Stomach (tissue), 4 donors: ENCODE data around the gene CEACAM16.

ENCODE experiments used
- CTCF ChIP-seq, 7 experiments: fragments of 450-650 bp in 4 of 7; fragments of 200-600 bp in 3 of 7; sonication (generic) in 3 of 7; IDR thresholded peaks; one replicate each; pipeline ENCODE4 v1.5.1; 2016 to 2019; ENCODE audit warnings: antibody characterized with exemption in 7 of 7, control low read depth in 2 of 7, mild to moderate bottlenecking in 1 of 7
- EP300 ChIP-seq: sonication (generic); formaldehyde crosslinking; IDR thresholded peaks from one replicate; pipeline ENCODE4 v1.6.1; 2017; ENCODE audit warnings: antibody characterized with exemption
- POLR2A ChIP-seq, 4 donors: fragments of 450-650 bp; IDR thresholded peaks; one replicate each; pipeline ENCODE4 v1.6.1; 2016; ENCODE audit warnings: antibody characterized with exemption in 4 of 4, control low read depth in 2 of 4, mild to moderate bottlenecking in 1 of 4, moderate library complexity in 1 of 4

- TF ChIP-seq CTCF (IDR thresholded peaks at IDR 0.05) (no peak), EP300 (no peak), POLR2A (IDR thresholded peaks at IDR 0.05) (no peak)
These were observed 1.3 kb upstream of the CEACAM16 start for GRCh38 chr19:44697670-44698034.
